Upper lobe of left lung (tissue), 4 donors: Measurements from ENCODE around the gene XYLT2.

ENCODE experiments used
- EP300 ChIP-seq, 4 donors: sonication (generic); formaldehyde crosslinking; IDR thresholded peaks; one replicate each; pipeline ENCODE4 v1.5.1; 2017; ENCODE audit warnings: antibody characterized with exemption in 4 of 4, control low read depth in 2 of 4
- POLR2AphosphoS5 ChIP-seq, 2 donors: sonication (generic); formaldehyde crosslinking; IDR thresholded peaks; one replicate each; pipeline ENCODE4 v1.5.1; 2017; ENCODE audit warnings: antibody characterized with exemption in 2 of 2
- TF ChIP-seq, protein P1 (sequence below), 6 experiments: fragments of 450-650 bp in 4 of 6; fragments of 200-600 bp in 2 of 6; sonication (generic) in 2 of 6; IDR thresholded peaks; one replicate each; pipeline ENCODE4 v1.5.1; 2016 to 2019; ENCODE audit warnings: antibody characterized with exemption in 6 of 6

GRCh38 chr17:50344731-50345365 is 1.1 kb upstream of the XYLT2 start:
- TF ChIP-seq, protein P1, sequence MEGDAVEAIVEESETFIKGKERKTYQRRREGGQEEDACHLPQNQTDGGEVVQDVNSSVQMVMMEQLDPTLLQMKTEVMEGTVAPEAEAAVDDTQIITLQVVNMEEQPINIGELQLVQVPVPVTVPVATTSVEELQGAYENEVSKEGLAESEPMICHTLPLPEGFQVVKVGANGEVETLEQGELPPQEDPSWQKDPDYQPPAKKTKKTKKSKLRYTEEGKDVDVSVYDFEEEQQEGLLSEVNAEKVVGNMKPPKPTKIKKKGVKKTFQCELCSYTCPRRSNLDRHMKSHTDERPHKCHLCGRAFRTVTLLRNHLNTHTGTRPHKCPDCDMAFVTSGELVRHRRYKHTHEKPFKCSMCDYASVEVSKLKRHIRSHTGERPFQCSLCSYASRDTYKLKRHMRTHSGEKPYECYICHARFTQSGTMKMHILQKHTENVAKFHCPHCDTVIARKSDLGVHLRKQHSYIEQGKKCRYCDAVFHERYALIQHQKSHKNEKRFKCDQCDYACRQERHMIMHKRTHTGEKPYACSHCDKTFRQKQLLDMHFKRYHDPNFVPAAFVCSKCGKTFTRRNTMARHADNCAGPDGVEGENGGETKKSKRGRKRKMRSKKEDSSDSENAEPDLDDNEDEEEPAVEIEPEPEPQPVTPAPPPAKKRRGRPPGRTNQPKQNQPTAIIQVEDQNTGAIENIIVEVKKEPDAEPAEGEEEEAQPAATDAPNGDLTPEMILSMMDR (IDR thresholded peaks at IDR 0.05), result no peak
- TF ChIP-seq EP300 (IDR thresholded peaks at IDR 0.05) (no peak), POLR2AphosphoS5 (IDR thresholded peaks at IDR 0.05) (no peak)
